Neuronal stem cell (in vitro differentiated cells): Measurements from ENCODE around the gene DOCK4.

ENCODE experiments used
- DNase-seq: peaks from one replicate; pipeline ENCODE4 v3.0.0-alpha.2; 2013; ENCODE audit warnings: low spot score
- H2AFZ ChIP-seq: one replicate; pipeline ENCODE4 v1.6.1; 2013; ENCODE audit warnings: mild to moderate bottlenecking, low read length, inconsistent platforms
- H2AK5ac ChIP-seq: 2 replicates; pipeline ENCODE4 v1.6.1; 2013; ENCODE audit warnings: low read depth, mild to moderate bottlenecking, inconsistent platforms, low read length, moderate library complexity, mixed read lengths
- H2BK120ac ChIP-seq: 2 replicates; pipeline ENCODE4 v1.6.1; 2013; ENCODE audit warnings: low read depth, mild to moderate bottlenecking, inconsistent platforms, low read length, moderate library complexity, mixed read lengths
- H2BK12ac ChIP-seq: one replicate; pipeline ENCODE4 v1.6.1; 2013; ENCODE audit warnings: low read length, inconsistent platforms
- H2BK15ac ChIP-seq: 2 replicates; pipeline ENCODE4 v1.6.1; 2013; ENCODE audit warnings: mild to moderate bottlenecking, low read length, inconsistent platforms, mixed read lengths
- H2BK5ac ChIP-seq: one replicate; pipeline ENCODE4 v1.6.1; 2013; ENCODE audit warnings: inconsistent platforms, mild to moderate bottlenecking, low read length, moderate library complexity
- H3K14ac ChIP-seq: one replicate; pipeline ENCODE4 v1.6.1; 2013; ENCODE audit warnings: low read length, inconsistent platforms
- H3K18ac ChIP-seq: 2 replicates; pipeline ENCODE4 v1.6.1; 2013; ENCODE audit warnings: low read length, inconsistent platforms
- H3K23ac ChIP-seq: 2 replicates; pipeline ENCODE4 v1.6.1; 2013; ENCODE audit warnings: low read depth, mild to moderate bottlenecking, mixed read lengths, low read length, inconsistent platforms; ENCODE audit not compliant: poor library complexity
- H3K27ac ChIP-seq: replicated peaks from 3 replicates; pipeline ENCODE4 v1.5.1; 2013; ENCODE audit warnings: low read length, inconsistent platforms
- H3K27me3 ChIP-seq, 3 experiments: 2 replicates each; pipeline ENCODE4 v1.6.1; 2013; ENCODE audit warnings: low read length in 3 of 3, mild to moderate bottlenecking in 2 of 3, inconsistent platforms in 1 of 3, low read depth in 1 of 3, mixed read lengths in 1 of 3, moderate library complexity in 1 of 3; ENCODE audit not compliant: control insufficient read depth in 3 of 3, insufficient read depth in 3 of 3
- H3K36me3 ChIP-seq, 2 donors: replicated peaks in 1 of 2; 2 replicates each; pipeline ENCODE4 v1.6.1; 2013; ENCODE audit warnings: low read length in 2 of 2; ENCODE audit not compliant: control insufficient read depth in 2 of 2, insufficient read depth in 2 of 2
- H3K4ac ChIP-seq: 2 replicates; pipeline ENCODE4 v1.6.1; 2013; ENCODE audit warnings: inconsistent platforms, mild to moderate bottlenecking, low read length, moderate library complexity
- H3K4me1 ChIP-seq, 2 donors: 1 replicate in 1 of 2; 2 replicates in 1 of 2; pipeline ENCODE4 v1.6.1; 2013; ENCODE audit warnings: low read length in 2 of 2, low read depth in 1 of 2; ENCODE audit not compliant: control insufficient read depth in 2 of 2, insufficient read depth in 1 of 2
- H3K4me2 ChIP-seq: one replicate; pipeline ENCODE4 v1.6.1; 2013; ENCODE audit warnings: mild to moderate bottlenecking, low read length, inconsistent platforms; ENCODE audit not compliant: insufficient read depth, poor library complexity, severe bottlenecking
- H3K4me3 ChIP-seq, 2 donors: 2 replicates each; pipeline ENCODE4 v1.5.1; 2013; ENCODE audit warnings: low read length in 2 of 2, mild to moderate bottlenecking in 2 of 2, inconsistent platforms in 1 of 2, moderate library complexity in 1 of 2
- H3K79me1 ChIP-seq: one replicate; pipeline ENCODE4 v1.6.1; 2013; ENCODE audit warnings: low read depth, mild to moderate bottlenecking, inconsistent platforms, low read length, moderate library complexity
- H3K9ac ChIP-seq: one replicate; pipeline ENCODE4 v1.6.1; 2013; ENCODE audit warnings: mild to moderate bottlenecking, low read depth, low read length, inconsistent platforms; ENCODE audit not compliant: poor library complexity
- H3K9me3 ChIP-seq, 2 donors: replicated peaks in 1 of 2; 2 replicates each; pipeline versions ENCODE3 to v1.6.1; 2013; ENCODE audit warnings: low read length in 2 of 2, mild to moderate bottlenecking in 2 of 2, inconsistent platforms in 1 of 2, low read depth in 1 of 2, mixed read lengths in 1 of 2, moderate library complexity in 1 of 2; ENCODE audit not compliant: control insufficient read depth in 2 of 2, insufficient read depth in 1 of 2
- H4K8ac ChIP-seq: one replicate; pipeline ENCODE4 v1.6.1; 2013; ENCODE audit warnings: low read depth, mild to moderate bottlenecking, inconsistent platforms, low read length, moderate library complexity
- H4K91ac ChIP-seq: one replicate; pipeline ENCODE4 v1.6.1; 2013; ENCODE audit warnings: low read length, low read depth, mild to moderate bottlenecking, inconsistent platforms; ENCODE audit not compliant: poor library complexity
- WGBS, 2 donors: extraction: QIAGEN DNeasy Blood & Tissue Kit; methylation state at CpG; one replicate each; pipeline ENCODE4 v1.1.7; 2013; ENCODE audit warnings: missing lambda C conversion rate in 2 of 2, mixed read lengths in 1 of 2; ENCODE audit not compliant: insufficient read length in 2 of 2, insufficient replicate concordance in 1 of 2; ENCODE audit errors: extremely low coverage in 2 of 2; 5-methylcytosine and 5-hydroxymethylcytosine counted together

DOCK4 gene

GRCh38 chr7:112110651-112111050, 95.5 kb downstream of the DOCK4 start:
- Histone ChIP-seq H2BK120ac (no peak overlapping the region), H2AFZ (no peak overlapping the region), H3K23ac (no peak overlapping the region), H2BK5ac (no peak overlapping the region), H3K36me3 (no peaks in the 10 kb centered on the region), H3K4me2 (no peak overlapping the region), H4K8ac (no peak overlapping the region), H3K4ac (no peak overlapping the region), H3K4me1 (peaks cover 6 to 9% of the 10 kb centered on the region in 2 donors), H2AK5ac (no peak overlapping the region), H3K27me3 (no peaks in the 10 kb centered on the region), H3K9ac (no peak overlapping the region), H3K27ac (no peak overlapping the region), H3K18ac (no peak overlapping the region), H2BK12ac (no peak overlapping the region), H3K79me1 (no peaks in the 10 kb centered on the region), H3K9me3 (no peaks in the 10 kb centered on the region), H3K14ac (no peak overlapping the region), H2BK15ac (no peak overlapping the region), H4K91ac (no peak overlapping the region), H3K4me3 (no peak overlapping the region)
- WGBS, 2 donors: no CpG with 5 or more reads among the region's 7 CpGs
- no peak for DNase-seq

GRCh38 chr7:112110175-112110574, 96.0 kb downstream of the DOCK4 start:
- no peaks in the 10 kb centered on the region for H3K79me1 ChIP-seq
- no peak overlapping the region for H2AK5ac ChIP-seq
- H2BK15ac ChIP-seq: no peak overlapping the region
- H3K9me3 ChIP-seq: no peaks in the 10 kb centered on the region
- no peak overlapping the region for H4K91ac ChIP-seq
- no peak overlapping the region for H3K27ac ChIP-seq
- no peak overlapping the region for H3K14ac ChIP-seq
- H2BK120ac ChIP-seq: no peak overlapping the region
- no peak overlapping the region for H2BK5ac ChIP-seq
- H3K4me2 ChIP-seq: no peak overlapping the region
- WGBS, 2 donors: no CpG with 5 or more reads among the region's 2 CpGs
- no peak for DNase-seq
- no peaks in the 10 kb centered on the region for H3K36me3 ChIP-seq
- H2AFZ ChIP-seq: no peak overlapping the region
- H3K18ac ChIP-seq: no peak overlapping the region
- no peak overlapping the region for H3K9ac ChIP-seq
- no peak overlapping the region for H2BK12ac ChIP-seq
- no peak overlapping the region for H3K4ac ChIP-seq
- H3K4me1 ChIP-seq: peaks cover 6 to 9% of the 10 kb centered on the region in 2 donors
- H4K8ac ChIP-seq: no peak overlapping the region
- H3K27me3 ChIP-seq: no peaks in the 10 kb centered on the region
- H3K23ac ChIP-seq: no peak overlapping the region
- no peak overlapping the region for H3K4me3 ChIP-seq

- H2BK5ac ChIP-seq: no peak overlapping the region
These were observed 97.2 kb downstream of the DOCK4 start for GRCh38 chr7:112108981-112109380.

GRCh38 chr7:112105584-112106530, 100.3 kb downstream of the DOCK4 start:
- Histone ChIP-seq H2AFZ (no peak overlapping the region), H3K18ac (no peak overlapping the region), H2BK15ac (no peak overlapping the region), H3K27me3 (no peaks in the 10 kb centered on the region), H2AK5ac (no peak overlapping the region), H3K4me3 (no peak overlapping the region), H3K14ac (no peak overlapping the region), H3K23ac (no peak overlapping the region), H3K4me2 (no peak overlapping the region), H4K91ac (no peak overlapping the region), H4K8ac (no peak overlapping the region), H3K9me3 (peaks cover 0 to 7% of the 10 kb centered on the region in 2 donors), H3K27ac (no peak overlapping the region), H3K9ac (no peak overlapping the region), H2BK5ac (no peak overlapping the region), H3K4me1 (peaks cover 6 to 9% of the 10 kb centered on the region in 2 donors), H3K36me3 (no peaks in the 10 kb centered on the region), H3K4ac (no peak overlapping the region), H3K79me1 (no peaks in the 10 kb centered on the region), H2BK12ac (peak overlapping the region; percentile 2), H2BK120ac (no peak overlapping the region)
- no peak for DNase-seq
- WGBS, 2 donors: 100% methylated on average over 1 of the region's 8 CpGs

More at GRCh38 chr7:112108981-112109380, 97.2 kb downstream of the DOCK4 start:
- Histone ChIP-seq H3K4ac (no peak overlapping the region), H2BK12ac (no peak overlapping the region), H3K18ac (no peak overlapping the region), H3K4me3 (no peak overlapping the region), H2AFZ (no peak overlapping the region), H3K23ac (no peak overlapping the region), H3K9me3 (no peaks in the 10 kb centered on the region), H3K9ac (no peak overlapping the region), H3K36me3 (no peaks in the 10 kb centered on the region), H3K4me1 (peaks cover 6 to 9% of the 10 kb centered on the region in 2 donors), H2BK120ac (no peak overlapping the region), H3K4me2 (no peak overlapping the region), H3K27me3 (no peaks in the 10 kb centered on the region), H3K79me1 (no peaks in the 10 kb centered on the region), H2BK15ac (no peak overlapping the region), H4K91ac (no peak overlapping the region), H2AK5ac (no peak overlapping the region), H4K8ac (no peak overlapping the region), H3K14ac (no peak overlapping the region), H3K27ac (no peak overlapping the region)
- 100% methylated on average over 1 of the region's 2 CpGs; no CpG with 5 or more reads in 1 of the 2 donors for WGBS, 2 donors
- no peak for DNase-seq
